Ascending aorta (tissue), 2 donors: ENCODE data around the gene SLC22A23. TPM values are rescaled to one million over a fixed set of nuclear protein-coding genes. Genes with fewer than 3 reads are reported as not detected.

ENCODE experiments used
- DNase-seq, 2 donors: peaks; one replicate each; pipeline ENCODE4 v3.0.0-alpha.2; 2019; ENCODE audit warnings: low spot score in 2 of 2
- H3K27ac ChIP-seq, 2 donors: fragments of 200-600 bp; sonication (generic); one replicate each; pipeline ENCODE4 v1.5.1; 2016 to 2017; ENCODE audit warnings: mild to moderate bottlenecking in 1 of 2
- H3K27me3 ChIP-seq: fragments of 200-600 bp; sonication (generic); one replicate; pipeline ENCODE4 v1.5.1; 2017
- H3K36me3 ChIP-seq, 2 donors: fragments of 200-600 bp; sonication (generic); one replicate each; pipeline ENCODE4 v1.5.1; 2016
- H3K4me1 ChIP-seq, 2 donors: fragments of 200-600 bp; sonication (generic); one replicate each; pipeline ENCODE4 v1.5.1; 2016 to 2017; ENCODE audit warnings: mild to moderate bottlenecking in 1 of 2
- H3K4me3 ChIP-seq, 2 donors: fragments of 200-600 bp; sonication (generic); one replicate each; pipeline ENCODE4 v1.5.1; 2016 to 2017; ENCODE audit warnings: mild to moderate bottlenecking in 1 of 2
- H3K9me3 ChIP-seq, 2 donors: fragments of 200-600 bp; sonication (generic); one replicate each; pipeline ENCODE4 v1.5.1; 2016
- intact Hi-C: fragments of 100-400 bp; cut with DNase I; formaldehyde crosslinking; loops from one replicate; pipeline ENCODE4 v1.15.1; 2023
- total RNA-seq: library from RNA; depleted of rRNA; stranded (reverse); fragments of >200 nt; gene quantifications from one replicate; pipeline ENCODE4 v1.1.0, GENCODE V29; 2016
- TF ChIP-seq, protein P1 (sequence below), 3 experiments: fragments of 200-600 bp in 2 of 3; fragments of 450-650 bp in 1 of 3; sonication (generic) in 2 of 3; IDR thresholded peaks; one replicate each; pipeline ENCODE4 v1.5.1; 2016 to 2019; ENCODE audit warnings: antibody characterized with exemption in 3 of 3, mild to moderate bottlenecking in 1 of 3, moderate library complexity in 1 of 3

The SLC22A23 gene
- total RNA-seq, 1 donor from 2014 or later: 42.0 TPM

- H3K27ac ChIP-seq: no peak overlapping the region
- intact Hi-C loops: no loop called here
- TF ChIP-seq, protein P1, sequence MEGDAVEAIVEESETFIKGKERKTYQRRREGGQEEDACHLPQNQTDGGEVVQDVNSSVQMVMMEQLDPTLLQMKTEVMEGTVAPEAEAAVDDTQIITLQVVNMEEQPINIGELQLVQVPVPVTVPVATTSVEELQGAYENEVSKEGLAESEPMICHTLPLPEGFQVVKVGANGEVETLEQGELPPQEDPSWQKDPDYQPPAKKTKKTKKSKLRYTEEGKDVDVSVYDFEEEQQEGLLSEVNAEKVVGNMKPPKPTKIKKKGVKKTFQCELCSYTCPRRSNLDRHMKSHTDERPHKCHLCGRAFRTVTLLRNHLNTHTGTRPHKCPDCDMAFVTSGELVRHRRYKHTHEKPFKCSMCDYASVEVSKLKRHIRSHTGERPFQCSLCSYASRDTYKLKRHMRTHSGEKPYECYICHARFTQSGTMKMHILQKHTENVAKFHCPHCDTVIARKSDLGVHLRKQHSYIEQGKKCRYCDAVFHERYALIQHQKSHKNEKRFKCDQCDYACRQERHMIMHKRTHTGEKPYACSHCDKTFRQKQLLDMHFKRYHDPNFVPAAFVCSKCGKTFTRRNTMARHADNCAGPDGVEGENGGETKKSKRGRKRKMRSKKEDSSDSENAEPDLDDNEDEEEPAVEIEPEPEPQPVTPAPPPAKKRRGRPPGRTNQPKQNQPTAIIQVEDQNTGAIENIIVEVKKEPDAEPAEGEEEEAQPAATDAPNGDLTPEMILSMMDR (IDR thresholded peaks at IDR 0.05): no peak
- H3K4me3 ChIP-seq: no peak overlapping the region
- H3K36me3 ChIP-seq: no peaks in the 10 kb centered on the region
- no peaks in the 10 kb centered on the region for H3K4me1 ChIP-seq
- DNase-seq: no peak
- no peaks in the 10 kb centered on the region for H3K27me3 ChIP-seq
- no peaks in the 10 kb centered on the region for H3K9me3 ChIP-seq
Observed at GRCh38 chr6:3377536-3378397, 79.1 kb downstream of the SLC22A23 start.

DNA sequence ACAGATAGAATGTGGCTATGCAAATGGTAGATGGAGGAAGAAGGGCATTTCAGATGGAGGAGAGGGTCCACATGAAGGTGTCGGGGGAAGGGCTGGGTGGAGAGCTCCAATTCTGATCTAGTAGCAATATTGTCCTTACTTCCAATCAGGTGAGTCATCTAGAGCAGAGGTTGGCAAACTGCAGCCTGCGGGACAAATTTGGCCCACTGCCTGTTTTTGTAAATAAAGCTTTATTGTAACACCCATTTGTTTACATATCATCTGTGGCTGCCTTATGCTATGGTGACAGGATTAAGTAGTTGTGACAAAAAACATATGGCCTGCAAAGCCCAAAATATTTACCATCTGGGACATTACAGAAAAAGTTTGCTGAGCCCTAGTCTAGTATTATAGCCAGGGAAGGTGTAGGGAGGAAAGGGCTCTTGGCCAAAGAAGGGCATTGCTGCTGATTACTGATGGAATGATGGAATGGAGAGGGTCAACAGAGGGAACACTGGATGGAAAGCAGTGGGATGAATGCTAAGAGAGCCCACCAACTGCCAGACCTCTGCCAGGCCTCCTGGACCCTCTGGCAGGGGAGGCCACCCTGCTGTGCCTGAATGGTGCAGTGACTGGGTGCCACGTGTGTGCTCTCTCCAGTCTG, 79.8 kb downstream of the SLC22A23 start:
- no peak for DNase-seq
- H3K27me3 ChIP-seq: no peaks in the 10 kb centered on the region
- TF ChIP-seq, protein P1 (IDR thresholded peaks at IDR 0.05): no peak
- H3K9me3 ChIP-seq: no peaks in the 10 kb centered on the region
- no peak overlapping the region for H3K27ac ChIP-seq
- intact Hi-C loops: no loop called here
- no peaks in the 10 kb centered on the region for H3K36me3 ChIP-seq
- H3K4me3 ChIP-seq: no peak overlapping the region
- no peaks in the 10 kb centered on the region for H3K4me1 ChIP-seq

DNA sequence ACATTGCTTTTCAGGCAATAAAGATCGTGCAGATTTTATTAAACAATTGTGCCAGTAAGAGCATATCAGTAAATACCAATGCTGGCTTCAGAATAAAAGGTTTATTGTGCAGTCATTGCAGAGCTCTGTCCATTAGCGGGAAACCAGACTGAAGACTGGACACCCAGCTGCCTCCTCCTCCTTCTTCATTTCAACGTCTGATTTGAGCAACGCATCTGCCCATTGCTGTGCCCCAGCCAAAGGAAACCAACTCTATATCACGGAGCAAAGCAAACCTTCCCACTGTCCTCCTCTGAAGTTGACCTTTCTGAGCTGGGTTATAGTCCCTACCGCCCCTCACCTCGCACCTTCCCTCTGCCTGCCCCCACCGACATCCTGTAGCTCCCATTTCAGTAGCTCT, 80.8 kb downstream of the SLC22A23 start:
- no peak overlapping the region for H3K27ac ChIP-seq
- no peak overlapping the region for H3K4me3 ChIP-seq
- no peak for DNase-seq
- intact Hi-C loops: no loop called here
- H3K4me1 ChIP-seq: no peaks in the 10 kb centered on the region
- TF ChIP-seq, protein P1 (IDR thresholded peaks at IDR 0.05): no peak
- no peaks in the 10 kb centered on the region for H3K36me3 ChIP-seq
- H3K9me3 ChIP-seq: no peaks in the 10 kb centered on the region
- H3K27me3 ChIP-seq: no peaks in the 10 kb centered on the region

GRCh38 chr6:3373597-3374203, 83.2 kb downstream of the SLC22A23 start:
- intact Hi-C loops: no loop called here
- no peak for DNase-seq
- no peaks in the 10 kb centered on the region for H3K4me1 ChIP-seq
- H3K4me3 ChIP-seq: no peak overlapping the region
- no peak overlapping the region for H3K27ac ChIP-seq
- no peaks in the 10 kb centered on the region for H3K9me3 ChIP-seq
- TF ChIP-seq, protein P1 (IDR thresholded peaks at IDR 0.05): no peak
- no peaks in the 10 kb centered on the region for H3K36me3 ChIP-seq
- H3K27me3 ChIP-seq: no peaks in the 10 kb centered on the region

- H3K27me3 ChIP-seq: no peaks in the 10 kb centered on the region
- intact Hi-C loops: no loop called here
- H3K9me3 ChIP-seq: no peaks in the 10 kb centered on the region
- H3K36me3 ChIP-seq: no peaks in the 10 kb centered on the region
- TF ChIP-seq, protein P1 (IDR thresholded peaks at IDR 0.05): no peak
- H3K27ac ChIP-seq: no peak overlapping the region
- no peak for DNase-seq
- H3K4me3 ChIP-seq: no peak overlapping the region
- H3K4me1 ChIP-seq: no peaks in the 10 kb centered on the region
Observed at GRCh38 chr6:3372912-3373554, 83.8 kb downstream of the SLC22A23 start.
